GM18870 (cell line): Measurements from ENCODE around the gene CRYGC.
"Not testable (repeated sequence)": the region's sequence is repeated elsewhere in the genome, so short reads cannot be mapped to it uniquely, and the experiment has no call there.

Experiments
- ATAC-seq: cut with Tn5 transposase; IDR thresholded peaks from one replicate; pipeline ENCODE4 v1.9.1; 2021; ENCODE audit warnings: moderate library complexity; ENCODE audit not compliant: unreplicated experiment

Gene CRYGC

GRCh38 chr2:208138334-208138733, 8.7 kb upstream of the CRYGC start:
- not testable (repeated sequence) for ATAC-seq

- no peak for ATAC-seq
Observed at GRCh38 chr2:208136716-208137094, 7.1 kb upstream of the CRYGC start.

GRCh38 chr2:208135794-208136715, 6.4 kb upstream of the CRYGC start:
- no peak for ATAC-seq

- ATAC-seq = no peak
Observed at GRCh38 chr2:208134928-208135586, 5.4 kb upstream of the CRYGC start.

- no peak for ATAC-seq
Observed at GRCh38 chr2:208130712-208131110, 1.1 kb upstream of the CRYGC start.

- ATAC-seq = no peak
Observed at GRCh38 chr2:208128136-208128535, 1.5 kb downstream of the CRYGC start.

GRCh38 chr2:208127090-208127489, 2.5 kb downstream of the CRYGC start:
- ATAC-seq = no peak

- ATAC-seq = no peak
Observed at GRCh38 chr2:208125251-208125650, 4.4 kb downstream of the CRYGC start.

- ATAC-seq = not testable (repeated sequence)
Observed at GRCh38 chr2:208124013-208124715, 5.5 kb downstream of the CRYGC start, which contains the start of gene CRYGD. Gene CRYGD (minus strand): TSS chr2:208124524. CDS start chr2:208124473, 51 bp downstream.

GRCh38 chr2:208122248-208122647, 7.4 kb downstream of the CRYGC start:
- no peak for ATAC-seq

GRCh38 chr2:208118918-208119317, 10.7 kb downstream of the CRYGC start:
- no peak for ATAC-seq

GRCh38 chr2:208117390-208117789, 12.2 kb downstream of the CRYGC start:
- not testable (repeated sequence) for ATAC-seq

GRCh38 chr2:208112969-208113368, 16.7 kb downstream of the CRYGC start:
- no peak for ATAC-seq

- ATAC-seq = not testable (repeated sequence)
Observed at GRCh38 chr2:208112273-208112745, 17.3 kb downstream of the CRYGC start.

- ATAC-seq = no peak
Observed at GRCh38 chr2:208103616-208104015, 26.0 kb downstream of the CRYGC start.

GRCh38 chr2:208101716-208102631, 27.7 kb downstream of the CRYGC start:
- ATAC-seq = no peak

GRCh38 chr2:208099682-208100470, 29.8 kb downstream of the CRYGC start:
- ATAC-seq = no peak

- ATAC-seq = not testable (repeated sequence)
Observed at GRCh38 chr2:208098701-208099100, 30.9 kb downstream of the CRYGC start.

GRCh38 chr2:208098267-208098666, 31.4 kb downstream of the CRYGC start:
- no peak for ATAC-seq
